Right lung (tissue), 5 donors: ENCODE data around the gene PCDHGC5. TPM values are rescaled to one million over a fixed set of nuclear protein-coding genes. Genes with fewer than 3 reads are reported as not detected.
A peak's percentile ranks its signal among the peaks of the same experiment; 100 is the strongest.

Source experiments
- DNase-seq, 2 donors: peaks; one replicate each; pipeline ENCODE4 v3.0.0-alpha.2; 2013
- polyA plus RNA-seq, 5 donors: library from polyadenylated mRNA; unstranded; fragments of 120-200 nt; gene quantifications; one replicate each; pipeline versions ENCODE4 v1.2.1 to v1.2.3, GENCODE V29; 2013; ENCODE audit warnings: inconsistent platforms in 1 of 5, low replicate concordance in 1 of 5; ENCODE audit not compliant: insufficient read length in 5 of 5, insufficient read depth in 1 of 5

Gene PCDHGC5
- polyA plus RNA-seq, 5 donors = 0.76 to 1.2 (median 0.85) TPM

GRCh38 chr5:141528291-141528984 is 39.6 kb downstream of the PCDHGC5 start:
- DNase-seq = peak in 1 of 2 donors; percentile 66

- peak in 1 of 2 donors; percentile 72 for DNase-seq
Measured at GRCh38 chr5:141529002-141529401, 40.1 kb downstream of the PCDHGC5 start.

GRCh38 chr5:141529873-141530272 is 41.0 kb downstream of the PCDHGC5 start:
- no peak for DNase-seq

- no peak for DNase-seq
Measured at GRCh38 chr5:141532726-141533125, 43.8 kb downstream of the PCDHGC5 start.

GRCh38 chr5:141533897-141534296 is 45.0 kb downstream of the PCDHGC5 start:
- DNase-seq = no peak

GRCh38 chr5:141534492-141535213 is 45.8 kb downstream of the PCDHGC5 start:
- DNase-seq = no peak

Other genes starting within 250 kb of the PCDHGC5 start
- gene PCDHB15, start 243.7 kb upstream of the PCDHGC5 start, polyA plus RNA-seq = 10 to 100 TPM in 3 of 5 donors, 1 to 10 TPM in 2; 9.4 to 13.2 (median 10.2) TPM
- under 1 TPM; 0.08 to 0.26 (median 0.17) TPM for gene SLC25A2, start 185.0 kb upstream of the PCDHGC5 start, polyA plus RNA-seq
- 100 to 1,000 TPM; 124 to 151 (median 140) TPM for gene TAF7, start 168.3 kb upstream of the PCDHGC5 start, polyA plus RNA-seq
- gene PCDHGA1, start 158.6 kb upstream of the PCDHGC5 start, polyA plus RNA-seq = 1 to 10 TPM in 1 of 5 donors, under 1 TPM in 4; 0.50 to 1.0 (median 0.72) TPM
- gene PCDHGA2, start 150.3 kb upstream of the PCDHGC5 start, polyA plus RNA-seq = 1 to 10 TPM; 3.0 to 7.3 (median 4.2) TPM
- gene PCDHGA3, start 145.3 kb upstream of the PCDHGC5 start, polyA plus RNA-seq = 1 to 10 TPM; 2.0 to 3.9 (median 2.8) TPM
- 1 to 10 TPM; 1.2 to 1.7 (median 1.7) TPM for gene PCDHGB1, start 139.0 kb upstream of the PCDHGC5 start, polyA plus RNA-seq
- 1 to 10 TPM; 1.9 to 3.3 (median 2.4) TPM for gene PCDHGA4, start 134.1 kb upstream of the PCDHGC5 start, polyA plus RNA-seq
- gene PCDHGB2, start 129.1 kb upstream of the PCDHGC5 start, polyA plus RNA-seq = 1 to 10 TPM; 4.0 to 6.0 (median 4.3) TPM
- gene PCDHGA5, start 124.9 kb upstream of the PCDHGC5 start, polyA plus RNA-seq = 1 to 10 TPM; 2.7 to 4.5 (median 3.7) TPM
- 1 to 10 TPM; 2.0 to 3.0 (median 2.5) TPM for gene PCDHGB3, start 118.8 kb upstream of the PCDHGC5 start, polyA plus RNA-seq
- gene PCDHGA6, start 115.2 kb upstream of the PCDHGC5 start, polyA plus RNA-seq = 1 to 10 TPM; 4.2 to 6.1 (median 4.6) TPM
- 1 to 10 TPM; 1.7 to 2.1 (median 1.9) TPM for gene PCDHGA7, start 106.3 kb upstream of the PCDHGC5 start, polyA plus RNA-seq
- gene PCDHGB4, start 101.4 kb upstream of the PCDHGC5 start, polyA plus RNA-seq = 1 to 10 TPM; 3.1 to 5.0 (median 4.2) TPM
- gene PCDHGA8, start 96.4 kb upstream of the PCDHGC5 start, polyA plus RNA-seq = 1 to 10 TPM in 1 of 5 donors, under 1 TPM in 4; 0.50 to 1.1 (median 0.74) TPM
- gene PCDHGB5, start 91.1 kb upstream of the PCDHGC5 start, polyA plus RNA-seq = 1 to 10 TPM; 6.8 to 8.5 (median 7.7) TPM
- gene PCDHGA9, start 86.3 kb upstream of the PCDHGC5 start, polyA plus RNA-seq = 1 to 10 TPM; 4.4 to 8.3 (median 5.7) TPM
- gene PCDHGB6, start 81.1 kb upstream of the PCDHGC5 start, polyA plus RNA-seq = 1 to 10 TPM; 6.4 to 9.3 (median 7.8) TPM
- gene PCDHGA10, start 76.1 kb upstream of the PCDHGC5 start, polyA plus RNA-seq = 1 to 10 TPM; 4.2 to 5.4 (median 4.5) TPM
- 10 to 100 TPM; 13.1 to 15.2 (median 13.9) TPM for gene PCDHGB7, start 71.4 kb upstream of the PCDHGC5 start, polyA plus RNA-seq
- gene PCDHGA11, start 68.0 kb upstream of the PCDHGC5 start, polyA plus RNA-seq = 1 to 10 TPM; 2.7 to 4.4 (median 3.2) TPM
- gene PCDHGA12, start 58.6 kb upstream of the PCDHGC5 start, polyA plus RNA-seq = 1 to 10 TPM; 2.3 to 4.3 (median 3.4) TPM
- gene PCDHGC3, start 13.1 kb upstream of the PCDHGC5 start, polyA plus RNA-seq = 100 to 1,000 TPM; 102 to 151 (median 113) TPM
- gene PCDHGC4, start 4.1 kb upstream of the PCDHGC5 start, polyA plus RNA-seq = 1 to 10 TPM; 1.5 to 2.7 (median 1.7) TPM
- gene DIAPH1, start 129.9 kb downstream of the PCDHGC5 start, polyA plus RNA-seq = 10 to 100 TPM; 43.3 to 54.3 (median 47.7) TPM
- 100 to 1,000 TPM in 4 of 5 donors, 10 to 100 TPM in 1; 95.5 to 120 (median 106) TPM for gene HDAC3, start 147.8 kb downstream of the PCDHGC5 start, polyA plus RNA-seq
- under 1 TPM; 0.16 to 0.58 (median 0.37) TPM for gene RELL2, start 147.9 kb downstream of the PCDHGC5 start, polyA plus RNA-seq
- gene FCHSD1, start 162.3 kb downstream of the PCDHGC5 start, polyA plus RNA-seq = 10 to 100 TPM; 18.7 to 26.5 (median 19.1) TPM
- 10 to 100 TPM; 35.3 to 50.1 (median 42.3) TPM for gene ARAP3, start 193.1 kb downstream of the PCDHGC5 start, polyA plus RNA-seq